ENCODE measurements around the gene CDH8.

Gene CDH8

GRCh38 chr16:61993108-61993507, 43.1 kb downstream of the CDH8 start:
- no peak overlapping the region for H3K4me3 ChIP-seq (ENCODE audit: control insufficient read depth, low read depth, low read length)
- no peak for TF ChIP-seq CTCF (IDR thresholded peaks at IDR 0.05; ENCODE audit: control insufficient read depth, insufficient read depth, low read depth, low read length, missing control alignments)
- DNase-seq (ENCODE audit: low read depth) = no peak

DNA sequence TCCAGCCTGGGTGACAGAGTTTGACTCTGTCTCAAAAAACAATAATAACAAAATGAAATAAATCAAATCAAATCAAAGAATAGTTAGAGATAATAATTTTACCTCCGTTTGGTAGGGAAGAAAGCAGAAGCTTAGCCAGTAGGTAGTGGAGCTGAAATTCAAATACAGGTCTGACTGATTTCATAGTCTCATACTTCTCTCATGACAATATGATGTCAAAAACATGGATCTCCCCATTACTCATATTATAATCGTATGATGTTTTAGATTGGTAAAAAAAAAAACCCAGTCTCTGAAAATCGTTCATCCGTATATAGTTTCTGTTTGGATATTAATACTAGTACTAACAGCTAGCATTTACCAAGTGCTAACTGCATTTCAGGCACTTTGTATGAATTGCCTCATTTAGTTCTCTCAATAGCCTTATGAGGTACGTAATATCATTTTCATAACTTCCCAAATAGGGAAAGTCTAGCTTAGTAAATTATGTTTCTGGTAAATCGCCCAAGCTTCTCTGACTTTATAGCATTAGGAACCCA, 48.7 kb downstream of the CDH8 start:
- no peak for TF ChIP-seq CTCF (IDR thresholded peaks at IDR 0.05; ENCODE audit: control insufficient read depth, insufficient read depth, low read depth, low read length, missing control alignments)
- no peak for DNase-seq (ENCODE audit: low read depth)
- no peak overlapping the region for H3K4me3 ChIP-seq (ENCODE audit: control insufficient read depth, low read depth, low read length)

DNA sequence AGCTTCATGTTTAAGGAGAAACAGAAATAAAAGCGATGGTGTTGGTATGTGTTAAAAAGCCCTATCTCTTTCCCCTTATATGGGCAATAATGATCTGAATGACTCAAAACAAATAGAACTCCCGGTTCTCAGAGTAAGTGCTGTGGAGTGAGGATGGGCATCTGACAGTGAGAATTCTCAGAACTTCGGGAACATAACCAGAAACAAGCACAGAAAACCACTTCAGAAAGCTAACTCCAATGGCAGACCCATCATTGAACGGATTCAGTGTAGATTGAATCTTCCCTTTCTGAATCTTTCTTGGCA, 67.2 kb downstream of the CDH8 start:
- no peak for DNase-seq (ENCODE audit: low read depth)
- H3K4me3 ChIP-seq (ENCODE audit: control insufficient read depth, low read depth, low read length) = no peak overlapping the region
- TF ChIP-seq CTCF (IDR thresholded peaks at IDR 0.05; ENCODE audit: control insufficient read depth, insufficient read depth, low read depth, low read length, missing control alignments) = no peak

GRCh38 chr16:61968242-61969076, 67.8 kb downstream of the CDH8 start:
- no peak for DNase-seq (ENCODE audit: low read depth)
- no peak for TF ChIP-seq CTCF (IDR thresholded peaks at IDR 0.05; ENCODE audit: control insufficient read depth, insufficient read depth, low read depth, low read length, missing control alignments)
- no peak overlapping the region for H3K4me3 ChIP-seq (ENCODE audit: control insufficient read depth, low read depth, low read length)

DNA sequence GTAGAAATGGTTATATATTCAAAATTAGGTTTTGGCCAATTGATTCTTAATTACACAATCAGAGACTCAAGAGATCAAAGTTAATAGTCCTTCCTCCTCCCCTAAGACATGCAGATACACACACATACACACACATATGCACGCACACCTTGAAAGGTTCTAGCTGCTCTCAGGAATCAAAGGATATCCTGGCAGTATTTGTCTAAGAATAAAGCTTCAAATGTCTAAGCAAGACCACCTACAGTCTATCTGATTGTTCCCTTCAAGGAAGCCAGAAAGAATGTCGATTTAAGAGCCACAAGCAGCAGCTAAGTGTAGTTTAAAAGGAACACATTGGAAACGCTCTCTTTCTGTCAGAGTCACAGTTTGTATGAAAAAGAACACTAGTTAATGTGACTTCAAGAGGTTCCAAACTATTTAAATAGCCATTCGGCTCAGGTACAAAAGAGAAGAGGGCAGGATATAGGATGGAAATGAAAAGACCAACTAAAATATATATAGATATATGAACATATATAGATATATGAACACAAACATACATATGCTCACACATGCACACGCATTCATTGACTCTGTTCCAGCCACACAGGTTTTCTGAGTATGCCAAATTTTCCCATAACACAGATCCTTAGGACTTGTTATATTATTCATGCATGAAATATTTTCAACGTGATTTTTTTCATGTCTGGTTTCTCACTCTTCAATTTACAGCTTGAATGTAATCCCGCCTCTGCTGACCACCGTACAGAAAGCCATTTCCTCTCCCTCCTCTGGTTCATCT, 79.0 kb downstream of the CDH8 start:
- TF ChIP-seq CTCF (IDR thresholded peaks at IDR 0.05; ENCODE audit: control insufficient read depth, insufficient read depth, low read depth, low read length, missing control alignments) = no peak
- DNase-seq (ENCODE audit: low read depth) = no peak
- no peak overlapping the region for H3K4me3 ChIP-seq (ENCODE audit: control insufficient read depth, low read depth, low read length)

DNA sequence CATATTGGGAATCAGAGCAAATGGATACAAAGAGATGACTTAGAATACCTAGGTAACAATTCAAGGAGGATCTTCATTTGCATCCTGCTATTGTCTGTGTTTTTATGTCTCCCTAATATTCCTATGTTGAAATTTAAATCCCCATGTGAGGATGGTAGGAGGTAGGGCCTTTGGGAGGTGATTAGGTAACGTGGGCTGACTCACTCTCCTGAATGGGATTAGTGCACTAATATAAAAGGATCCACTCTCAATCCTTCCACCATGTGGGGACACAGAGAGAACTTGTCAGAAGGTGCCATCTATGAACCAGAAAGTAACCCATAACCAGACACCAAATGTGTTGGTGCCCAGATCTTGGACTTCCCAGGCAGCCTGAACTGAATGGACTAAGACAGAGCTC, 83.4 kb downstream of the CDH8 start:
- H3K4me3 ChIP-seq (ENCODE audit: control insufficient read depth, low read depth, low read length) = no peak overlapping the region
- TF ChIP-seq CTCF (IDR thresholded peaks at IDR 0.05; ENCODE audit: control insufficient read depth, insufficient read depth, low read depth, low read length, missing control alignments) = no peak
- no peak for DNase-seq (ENCODE audit: low read depth)

Measured in AG09309 (cell line).